Measurements from ENCODE around the gene SERTAD2. TPM values are rescaled to one million over a fixed set of nuclear protein-coding genes. Genes with fewer than 3 reads are reported as not detected.

The SERTAD2 gene
- total RNA-seq, 2 experiments from 2014 or later = 31.2 to 33.9 TPM

- Mint-ChIP-seq H3K9me3 (no peaks in the 10 kb centered on the region), H3K27ac (no peak overlapping the region), H3K36me3 (ENCODE audit: low read depth) (peaks cover 14% of the 10 kb centered on the region), H3K4me3 (no peak overlapping the region), H3K27me3 (no peaks in the 10 kb centered on the region), H3K4me1 (ENCODE audit: low read depth) (peaks cover 3% of the 10 kb centered on the region)
- intact Hi-C loops (cut with micrococcal nuclease) = no loop called here
- ATAC-seq (no peak), DNase-seq (no peak)
- no peak for TF ChIP-seq CTCF (IDR thresholded peaks at IDR 0.05)
- ChIA-PET CTCF (interaction anchor here (0.6 to 2.5 kb wide), 14 partner anchors 8 to 291 kb away, joined by 3 to 10 read pairs (median 4); partner anchors contain the start of gene AFTPH), POLR2A (no interaction called here)
Measured at GRCh38 chr2:64581777-64582539, 71.8 kb downstream of the SERTAD2 start.

Other genes starting within 250 kb of the SERTAD2 start
- 1 to 10 TPM; 3.8 to 3.9 TPM for gene LGALSL, start 199.8 kb downstream of the SERTAD2 start, total RNA-seq
- gene AFTPH, start 129.6 kb downstream of the SERTAD2 start, total RNA-seq = 10 to 100 TPM; 30.6 to 31.1 TPM